ENCODE measurements around the gene TCEA2.

TCEA2 gene

DNA sequence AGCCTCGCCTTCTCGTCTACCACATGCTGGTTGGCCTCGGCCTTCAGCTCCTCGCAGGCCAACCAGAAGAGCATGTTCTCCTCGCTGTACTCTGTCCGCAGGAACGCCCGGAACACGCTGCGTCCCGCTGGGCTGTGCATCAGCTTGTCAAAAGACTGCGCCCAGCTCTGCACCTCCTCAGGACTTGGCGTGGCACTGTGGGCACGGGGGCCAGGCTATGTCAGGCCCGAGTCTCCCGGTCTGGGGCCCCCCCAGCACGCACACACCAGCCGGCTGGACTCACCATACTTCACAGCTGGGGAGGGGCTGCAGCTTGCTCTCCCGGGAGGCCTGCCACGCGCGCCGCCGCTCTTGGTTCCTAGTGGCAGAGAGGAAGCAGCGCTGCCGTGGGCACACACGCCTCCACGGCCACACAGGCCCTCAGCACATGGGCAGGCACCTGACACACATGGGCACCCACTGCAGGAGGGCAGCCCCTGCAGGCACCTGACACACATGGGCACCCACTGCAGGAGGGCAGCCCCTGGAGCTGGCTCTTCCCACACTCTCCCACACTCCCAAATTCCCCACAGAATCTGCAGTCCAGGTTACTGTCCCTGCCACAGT, 11.3 kb downstream of the TCEA2 start:
- Histone ChIP-seq H3K36me3 (ENCODE audit: control insufficient read depth in 1 of 2, insufficient read depth in 2 of 2, low read depth in 1 of 2, low read length in 2 of 2) (peaks cover 17 to 69% of the 10 kb centered on the region in 2 experiments), H4K91ac (ENCODE audit: low read length) (no peak overlapping the region), H3K9me3 (ENCODE audit: control insufficient read depth, low read length) (no peaks in the 10 kb centered on the region), H4K8ac (ENCODE audit: low read length) (no peak overlapping the region), H3K18ac (ENCODE audit: low read depth in 1 of 2, low read length in 2 of 2) (no peak overlapping the region), H3K4me3 (ENCODE audit: insufficient read depth in 1 of 2, low read depth in 1 of 2, low read length in 2 of 2) (no peak overlapping the region), H3K4me1 (ENCODE audit: control insufficient read depth, insufficient read depth, low read depth, low read length) (peaks cover 26% of the 10 kb centered on the region), H2BK120ac (ENCODE audit: low read depth, low read length) (no peak overlapping the region), H3K79me1 (replicated peaks; ENCODE audit: low read length, poor library complexity, severe bottlenecking) (peaks cover 24% of the 10 kb centered on the region), H3K4ac (ENCODE audit: low read depth in 1 of 2, low read length in 2 of 2) (no peak overlapping the region), H2AK5ac (ENCODE audit: low read length, severe bottlenecking) (no peak overlapping the region), H3K23ac (ENCODE audit: low read length in 2 of 2) (no peak overlapping the region), H3K27me3 (ENCODE audit: control insufficient read depth in 1 of 2, insufficient read depth in 1 of 2, low read length in 2 of 2) (no peaks in the 10 kb centered on the region), H2BK12ac (ENCODE audit: low read length in 2 of 2) (no peak overlapping the region), H3K14ac (ENCODE audit: low read length in 2 of 2) (no peak overlapping the region), H3K4me2 (ENCODE audit: low read length, poor library complexity, severe bottlenecking) (no peak overlapping the region), H3K27ac (ENCODE audit: low read length, poor library complexity, severe bottlenecking) (no peak overlapping the region), H2BK15ac (ENCODE audit: low read depth, poor library complexity, severe bottlenecking) (no peak overlapping the region), H2AFZ (ENCODE audit: low read depth, low read length) (no peak overlapping the region), H3K9ac (ENCODE audit: low read length) (no peak overlapping the region), H2BK5ac (ENCODE audit: low read depth, low read length, poor library complexity, severe bottlenecking) (no peak overlapping the region)
- WGBS, result 95% methylated on average over 28 of the region's 28 CpGs
- no peak for DNase-seq

DNA sequence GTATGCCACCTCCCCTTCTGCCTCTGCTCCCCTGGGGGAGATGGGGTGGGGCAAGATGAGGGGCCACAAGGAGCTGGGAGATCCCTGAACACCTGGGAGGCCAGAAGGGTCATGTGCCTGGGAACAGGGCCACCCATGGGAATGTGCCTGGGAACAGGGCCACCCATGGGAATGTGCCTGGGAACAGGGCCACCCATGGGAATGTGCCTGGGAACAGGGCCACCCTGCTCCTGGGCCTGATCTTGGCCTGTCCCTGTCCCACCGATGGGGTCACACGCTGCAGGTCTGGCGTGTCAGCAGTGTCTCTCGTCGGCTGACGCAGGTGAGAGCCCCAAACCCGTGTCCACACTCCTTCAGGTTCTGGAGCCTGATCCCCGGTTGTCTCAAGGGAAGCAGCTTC, 12.0 kb downstream of the TCEA2 start:
- Histone ChIP-seq H2AK5ac (ENCODE audit: low read length, severe bottlenecking) (no peak overlapping the region), H3K4me3 (ENCODE audit: insufficient read depth in 1 of 2, low read depth in 1 of 2, low read length in 2 of 2) (no peak overlapping the region), H3K9ac (ENCODE audit: low read length) (no peak overlapping the region), H4K91ac (ENCODE audit: low read length) (no peak overlapping the region), H2BK12ac (ENCODE audit: low read length in 2 of 2) (no peak overlapping the region), H2BK15ac (ENCODE audit: low read depth, poor library complexity, severe bottlenecking) (no peak overlapping the region), H2BK120ac (ENCODE audit: low read depth, low read length) (no peak overlapping the region), H3K18ac (ENCODE audit: low read depth in 1 of 2, low read length in 2 of 2) (no peak overlapping the region), H3K4ac (ENCODE audit: low read depth in 1 of 2, low read length in 2 of 2) (no peak overlapping the region), H3K27ac (ENCODE audit: low read length, poor library complexity, severe bottlenecking) (no peak overlapping the region), H3K9me3 (ENCODE audit: control insufficient read depth, low read length) (no peaks in the 10 kb centered on the region), H3K14ac (ENCODE audit: low read length in 2 of 2) (no peak overlapping the region), H3K36me3 (ENCODE audit: control insufficient read depth in 1 of 2, insufficient read depth in 2 of 2, low read depth in 1 of 2, low read length in 2 of 2) (peaks cover 17 to 64% of the 10 kb centered on the region in 2 experiments), H3K4me1 (ENCODE audit: control insufficient read depth, insufficient read depth, low read depth, low read length) (peaks cover 20% of the 10 kb centered on the region), H2BK5ac (ENCODE audit: low read depth, low read length, poor library complexity, severe bottlenecking) (no peak overlapping the region), H4K8ac (ENCODE audit: low read length) (no peak overlapping the region), H2AFZ (ENCODE audit: low read depth, low read length) (no peak overlapping the region), H3K23ac (ENCODE audit: low read length in 2 of 2) (no peak overlapping the region), H3K79me1 (replicated peaks; ENCODE audit: low read length, poor library complexity, severe bottlenecking) (peaks cover 24% of the 10 kb centered on the region), H3K27me3 (ENCODE audit: control insufficient read depth in 1 of 2, insufficient read depth in 1 of 2, low read length in 2 of 2) (no peaks in the 10 kb centered on the region), H3K4me2 (ENCODE audit: low read length, poor library complexity, severe bottlenecking) (no peak overlapping the region)
- DNase-seq, result no peak
- 95% methylated on average over 8 of the region's 8 CpGs for WGBS

DNA sequence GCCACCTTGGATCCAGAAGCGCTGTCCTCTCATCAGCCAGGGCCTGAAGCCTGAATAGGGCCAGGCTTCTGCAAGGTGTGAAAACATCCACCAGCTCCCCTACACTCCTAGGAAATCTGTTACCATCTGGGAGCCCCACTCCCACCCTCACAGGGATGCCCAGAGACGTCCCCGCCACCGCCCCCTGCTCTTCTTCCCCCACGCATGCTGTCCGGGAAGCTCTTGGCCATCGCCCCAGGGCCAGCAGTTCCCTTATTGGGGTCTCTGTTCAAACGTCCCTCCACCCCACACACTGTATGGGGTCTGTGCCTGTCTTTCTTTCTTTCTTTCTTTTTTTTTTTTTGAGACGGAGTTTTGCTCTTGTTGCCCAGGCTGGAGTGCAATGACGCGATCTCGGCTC, 12.6 kb downstream of the TCEA2 start:
- no peak overlapping the region for H3K27ac ChIP-seq (ENCODE audit: low read length, poor library complexity, severe bottlenecking)
- H3K36me3 ChIP-seq (ENCODE audit: control insufficient read depth in 1 of 2, insufficient read depth in 2 of 2, low read depth in 1 of 2, low read length in 2 of 2), result peaks cover 17 to 58% of the 10 kb centered on the region in 2 experiments
- H2AFZ ChIP-seq (ENCODE audit: low read depth, low read length), result no peak overlapping the region
- H2BK120ac ChIP-seq (ENCODE audit: low read depth, low read length), result no peak overlapping the region
- no peak overlapping the region for H2BK5ac ChIP-seq (ENCODE audit: low read depth, low read length, poor library complexity, severe bottlenecking)
- H3K4me2 ChIP-seq (ENCODE audit: low read length, poor library complexity, severe bottlenecking), result no peak overlapping the region
- no peaks in the 10 kb centered on the region for H3K9me3 ChIP-seq (ENCODE audit: control insufficient read depth, low read length)
- H3K14ac ChIP-seq (ENCODE audit: low read length in 2 of 2), result no peak overlapping the region
- H3K4me3 ChIP-seq (ENCODE audit: insufficient read depth in 1 of 2, low read depth in 1 of 2, low read length in 2 of 2), result no peak overlapping the region
- no peak overlapping the region for H3K9ac ChIP-seq (ENCODE audit: low read length)
- 90% methylated on average over 12 of the region's 12 CpGs for WGBS
- H4K91ac ChIP-seq (ENCODE audit: low read length), result no peak overlapping the region
- H2BK15ac ChIP-seq (ENCODE audit: low read depth, poor library complexity, severe bottlenecking), result no peak overlapping the region
- H3K23ac ChIP-seq (ENCODE audit: low read length in 2 of 2), result no peak overlapping the region
- no peaks in the 10 kb centered on the region for H3K27me3 ChIP-seq (ENCODE audit: control insufficient read depth in 1 of 2, insufficient read depth in 1 of 2, low read length in 2 of 2)
- DNase-seq, result no peak
- H3K18ac ChIP-seq (ENCODE audit: low read depth in 1 of 2, low read length in 2 of 2), result no peak overlapping the region
- H3K4ac ChIP-seq (ENCODE audit: low read depth in 1 of 2, low read length in 2 of 2), result no peak overlapping the region
- H2AK5ac ChIP-seq (ENCODE audit: low read length, severe bottlenecking), result no peak overlapping the region
- peaks cover 24% of the 10 kb centered on the region for H3K79me1 ChIP-seq (replicated peaks; ENCODE audit: low read length, poor library complexity, severe bottlenecking)
- H3K4me1 ChIP-seq (ENCODE audit: control insufficient read depth, insufficient read depth, low read depth, low read length), result peaks cover 21% of the 10 kb centered on the region
- no peak overlapping the region for H4K8ac ChIP-seq (ENCODE audit: low read length)
- no peak overlapping the region for H2BK12ac ChIP-seq (ENCODE audit: low read length in 2 of 2)

DNA sequence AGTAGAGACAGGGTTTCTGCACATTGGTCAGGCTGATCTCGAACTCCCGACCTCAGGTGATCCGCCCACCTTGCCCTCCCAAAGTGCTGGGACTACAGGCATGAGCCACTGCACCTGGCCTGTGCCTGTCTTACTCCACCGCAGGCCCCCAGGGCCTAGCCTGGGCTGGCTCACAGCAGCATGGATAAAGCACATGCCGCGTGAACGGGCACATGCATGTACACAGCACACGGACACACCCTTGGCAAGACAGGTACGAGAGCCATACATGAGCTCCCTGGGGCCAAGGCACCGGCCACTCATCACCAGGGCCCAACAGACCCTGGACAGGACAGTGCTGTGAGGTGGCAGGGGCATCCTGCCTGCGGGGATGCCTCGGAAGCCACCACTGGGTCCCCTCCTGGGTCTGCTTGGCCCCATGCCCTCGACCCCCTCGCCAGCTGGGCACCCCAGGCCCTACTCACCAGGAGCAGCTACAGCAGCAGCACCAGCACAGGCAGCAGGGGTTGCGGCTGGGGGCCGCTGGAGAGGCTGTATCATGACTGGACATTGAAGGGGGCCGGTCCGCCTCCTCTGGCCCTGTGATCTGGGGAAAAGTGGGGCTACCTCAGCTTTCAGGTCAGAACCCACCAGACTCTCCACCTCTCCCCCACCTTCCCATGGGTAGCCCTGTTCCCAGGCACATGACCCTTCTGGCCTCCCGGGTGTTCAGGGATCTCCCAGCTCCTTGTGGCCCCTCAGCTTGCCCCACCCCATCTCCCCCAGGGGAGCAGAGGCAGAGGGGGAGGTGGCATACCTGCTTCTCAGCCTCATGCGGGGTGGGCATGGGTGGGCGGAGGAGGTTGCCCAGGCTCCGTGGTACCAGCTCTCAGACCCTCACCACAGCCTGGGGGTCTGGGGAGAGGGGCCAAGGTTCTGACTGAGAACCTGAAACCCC, 13.3 kb downstream of the TCEA2 start:
- Histone ChIP-seq H2AK5ac (ENCODE audit: low read length, severe bottlenecking) (no peak overlapping the region), H3K4ac (ENCODE audit: low read depth in 1 of 2, low read length in 2 of 2) (no peak overlapping the region), H3K4me2 (ENCODE audit: low read length, poor library complexity, severe bottlenecking) (no peak overlapping the region), H3K79me1 (replicated peaks; ENCODE audit: low read length, poor library complexity, severe bottlenecking) (peaks cover 24% of the 10 kb centered on the region), H2BK5ac (ENCODE audit: low read depth, low read length, poor library complexity, severe bottlenecking) (no peak overlapping the region), H4K91ac (ENCODE audit: low read length) (peak overlapping the region; percentile 14), H2AFZ (ENCODE audit: low read depth, low read length) (no peak overlapping the region), H3K9me3 (ENCODE audit: control insufficient read depth, low read length) (no peaks in the 10 kb centered on the region), H3K27me3 (ENCODE audit: control insufficient read depth in 1 of 2, insufficient read depth in 1 of 2, low read length in 2 of 2) (peaks cover 0 to 3% of the 10 kb centered on the region in 2 experiments), H2BK15ac (ENCODE audit: low read depth, poor library complexity, severe bottlenecking) (no peak overlapping the region), H3K36me3 (ENCODE audit: control insufficient read depth in 1 of 2, insufficient read depth in 2 of 2, low read depth in 1 of 2, low read length in 2 of 2) (peaks cover 17 to 53% of the 10 kb centered on the region in 2 experiments), H3K23ac (ENCODE audit: low read length in 2 of 2) (no peak overlapping the region), H4K8ac (ENCODE audit: low read length) (no peak overlapping the region), H3K4me1 (ENCODE audit: control insufficient read depth, insufficient read depth, low read depth, low read length) (peaks cover 22% of the 10 kb centered on the region), H2BK12ac (ENCODE audit: low read length in 2 of 2) (no peak overlapping the region), H3K9ac (ENCODE audit: low read length) (no peak overlapping the region), H3K14ac (ENCODE audit: low read length in 2 of 2) (no peak overlapping the region), H3K4me3 (ENCODE audit: insufficient read depth in 1 of 2, low read depth in 1 of 2, low read length in 2 of 2) (no peak overlapping the region), H3K18ac (ENCODE audit: low read depth in 1 of 2, low read length in 2 of 2) (no peak overlapping the region), H3K27ac (ENCODE audit: low read length, poor library complexity, severe bottlenecking) (no peak overlapping the region), H2BK120ac (ENCODE audit: low read depth, low read length) (no peak overlapping the region)
- DNase-seq, result no peak
- 97% methylated on average over 21 of the region's 22 CpGs for WGBS

All from mesenchymal stem cell (in vitro differentiated cells and primary cell).